HG03342 (cell line): Measurements from ENCODE around the gene CCDC181.
"Not testable (repeated sequence)": the region's sequence is repeated elsewhere in the genome, so short reads cannot be mapped to it uniquely, and the experiment has no call there.

ENCODE experiments used
- ATAC-seq: cut with Tn5 transposase; IDR thresholded peaks from one replicate; pipeline ENCODE4 v1.9.1; 2021; ENCODE audit warnings: mild to moderate bottlenecking, moderate library complexity; ENCODE audit not compliant: unreplicated experiment

Gene CCDC181

GRCh38 chr1:169402578-169402977 is 24.7 kb downstream of the CCDC181 start:
- ATAC-seq = not testable (repeated sequence)

- no peak for ATAC-seq
Measured at GRCh38 chr1:169395955-169396354, 31.3 kb downstream of the CCDC181 start.

GRCh38 chr1:169392406-169392805 is 34.9 kb downstream of the CCDC181 start:
- no peak for ATAC-seq

GRCh38 chr1:169390303-169390702 is 37.0 kb downstream of the CCDC181 start:
- ATAC-seq = peak; percentile 71

- ATAC-seq = no peak
Measured at GRCh38 chr1:169387399-169387798, 39.9 kb downstream of the CCDC181 start.

- ATAC-seq = no peak
Measured at GRCh38 chr1:169383449-169383848, 43.8 kb downstream of the CCDC181 start.

GRCh38 chr1:169381162-169381561 is 46.1 kb downstream of the CCDC181 start:
- ATAC-seq = no peak

GRCh38 chr1:169371404-169371803 is 55.9 kb downstream of the CCDC181 start:
- no peak for ATAC-seq

- no peak for ATAC-seq
Measured at GRCh38 chr1:169368406-169368769, 58.9 kb downstream of the CCDC181 start.

GRCh38 chr1:169367686-169368405 is 59.4 kb downstream of the CCDC181 start, which contains the start of the genes BLZF1 and NME7:
BLZF1 (plus strand) TSS chr1:169368195; CDS start chr1:169369523, 1,328 bp downstream.
NME7 (minus strand) TSS chr1:169367797; CDS start chr1:169367710, 87 bp downstream.
- peak; percentile 96 for ATAC-seq

- ATAC-seq = no peak
Measured at GRCh38 chr1:169367096-169367685, 60.1 kb downstream of the CCDC181 start.

- ATAC-seq = no peak
Measured at GRCh38 chr1:169364948-169365347, 62.3 kb downstream of the CCDC181 start.

- ATAC-seq = no peak
Measured at GRCh38 chr1:169363046-169363730, 64.1 kb downstream of the CCDC181 start.

GRCh38 chr1:169361281-169361680 is 66.0 kb downstream of the CCDC181 start:
- ATAC-seq = no peak

GRCh38 chr1:169360415-169360814 is 66.9 kb downstream of the CCDC181 start:
- no peak for ATAC-seq

GRCh38 chr1:169348383-169349036 is 78.8 kb downstream of the CCDC181 start:
- no peak for ATAC-seq

GRCh38 chr1:169347688-169348382 is 79.4 kb downstream of the CCDC181 start:
- ATAC-seq = no peak

- ATAC-seq = no peak
Measured at GRCh38 chr1:169346036-169346589, 81.2 kb downstream of the CCDC181 start.

GRCh38 chr1:169345511-169345910 is 81.8 kb downstream of the CCDC181 start:
- ATAC-seq = no peak
